Skin epidermis (tissue), 12 donors: ENCODE data around the gene USP51.
"Not testable (repeated sequence)": the region's sequence is repeated elsewhere in the genome, so short reads cannot be mapped to it uniquely, and the experiment has no call there.

Experiments used
- H3K27ac ChIP-seq, 21 experiments: fragments of 200-600 bp; sonication (generic) in 11 of 21; one replicate each; pipeline ENCODE4 v1.5.0; 2020; ENCODE audit warnings: mild to moderate bottlenecking in 3 of 21, inconsistent platforms in 2 of 21, moderate library complexity in 2 of 21
- H3K4me3 ChIP-seq, 7 experiments: fragments of 200-600 bp; sonication (generic) in 2 of 7; one replicate each; pipeline ENCODE4 v1.5.0; 2020; ENCODE audit warnings: inconsistent platforms in 2 of 7, mild to moderate bottlenecking in 2 of 7, moderate library complexity in 1 of 7

The USP51 gene

GRCh38 chrX:55479956-55480355 is 9.7 kb downstream of the USP51 start:
- not testable (repeated sequence) for H3K27ac ChIP-seq, H3K4me3 ChIP-seq

GRCh38 chrX:55465791-55466190 is 23.9 kb downstream of the USP51 start:
- not testable (repeated sequence) for H3K4me3 ChIP-seq, H3K27ac ChIP-seq

GRCh38 chrX:55465108-55465507 is 24.5 kb downstream of the USP51 start:
- H3K4me3 ChIP-seq, H3K27ac ChIP-seq: not testable (repeated sequence)

GRCh38 chrX:55464050-55464449 is 25.6 kb downstream of the USP51 start:
- not testable (repeated sequence) for H3K4me3 ChIP-seq, H3K27ac ChIP-seq

- H3K27ac ChIP-seq, H3K4me3 ChIP-seq: not testable (repeated sequence)
Observed at GRCh38 chrX:55459926-55460325, 29.7 kb downstream of the USP51 start.

GRCh38 chrX:55459426-55459825 is 30.2 kb downstream of the USP51 start:
- H3K27ac ChIP-seq = not testable (repeated sequence)

GRCh38 chrX:55455708-55456107 is 33.9 kb downstream of the USP51 start:
- H3K27ac ChIP-seq, H3K4me3 ChIP-seq: not testable (repeated sequence)

More at GRCh38 chrX:55459426-55459825, 30.2 kb downstream of the USP51 start:
- not testable (repeated sequence) for H3K4me3 ChIP-seq

- Histone ChIP-seq H3K4me3 (peak overlapping the region; percentile 48 to 58 (median 51)), H3K27ac (peak overlapping the region in 16 of 21 experiments; percentile 38 to 86 (median 76))
Observed at GRCh38 chrX:55452833-55453124, 36.9 kb downstream of the USP51 start.

GRCh38 chrX:55451990-55452832 is 37.4 kb downstream of the USP51 start, which contains the start of gene MAGEH1:
Gene MAGEH1, plus strand, starts transcription at chrX:55452127. Its CDS starts 248 bp downstream, at chrX:55452375.
- H3K4me3 ChIP-seq = peak within 1 kb of the TSS; percentile 48 to 58 (median 51)
- peak within 1 kb of the TSS; percentile 38 to 86 (median 72) for H3K27ac ChIP-seq

GRCh38 chrX:55451626-55451989 is 38.0 kb downstream of the USP51 start:
- peak overlapping the region in 19 of 21 experiments; percentile 38 to 86 (median 72) for H3K27ac ChIP-seq

GRCh38 chrX:55451141-55451540 is 38.5 kb downstream of the USP51 start:
- Histone ChIP-seq H3K4me3 (peak overlapping the region in 3 of 7 experiments; percentile 50 to 58 (median 51)), H3K27ac (peak overlapping the region in 6 of 21 experiments; percentile 76 to 83 (median 80))

More at GRCh38 chrX:55451626-55451989, 38.0 kb downstream of the USP51 start:
- H3K4me3 ChIP-seq = peak overlapping the region; percentile 48 to 58 (median 51)

- no peak overlapping the region for H3K27ac ChIP-seq
- H3K4me3 ChIP-seq = no peak overlapping the region
Observed at GRCh38 chrX:55450259-55450658, 39.4 kb downstream of the USP51 start.

- not testable (repeated sequence) for H3K27ac ChIP-seq, H3K4me3 ChIP-seq
Observed at GRCh38 chrX:55443468-55443867, 46.2 kb downstream of the USP51 start.
